Lower leg skin (tissue), 3 donors: Measurements from ENCODE around the gene ARHGEF10L.

Experiments used
- CTCF ChIP-seq, 3 donors: fragments of 450-650 bp; IDR thresholded peaks; one replicate each; pipeline ENCODE4 v1.5.1; 2016; ENCODE audit warnings: antibody characterized with exemption in 3 of 3, mild to moderate bottlenecking in 3 of 3, moderate library complexity in 2 of 3
- POLR2A ChIP-seq, 2 donors: fragments of 450-650 bp; IDR thresholded peaks; one replicate each; pipeline ENCODE4 v1.6.1; 2016 to 2017; ENCODE audit warnings: antibody characterized with exemption in 2 of 2, mild to moderate bottlenecking in 1 of 2, moderate library complexity in 1 of 2

GRCh38 chr1:17676387-17677060 lies 137.0 kb downstream of the ARHGEF10L start:
- TF ChIP-seq CTCF (IDR thresholded peaks at IDR 0.05) (no peak), POLR2A (IDR thresholded peaks at IDR 0.05) (no peak)
